ENCODE measurements around the gene DAB2IP.

Gene DAB2IP

DNA sequence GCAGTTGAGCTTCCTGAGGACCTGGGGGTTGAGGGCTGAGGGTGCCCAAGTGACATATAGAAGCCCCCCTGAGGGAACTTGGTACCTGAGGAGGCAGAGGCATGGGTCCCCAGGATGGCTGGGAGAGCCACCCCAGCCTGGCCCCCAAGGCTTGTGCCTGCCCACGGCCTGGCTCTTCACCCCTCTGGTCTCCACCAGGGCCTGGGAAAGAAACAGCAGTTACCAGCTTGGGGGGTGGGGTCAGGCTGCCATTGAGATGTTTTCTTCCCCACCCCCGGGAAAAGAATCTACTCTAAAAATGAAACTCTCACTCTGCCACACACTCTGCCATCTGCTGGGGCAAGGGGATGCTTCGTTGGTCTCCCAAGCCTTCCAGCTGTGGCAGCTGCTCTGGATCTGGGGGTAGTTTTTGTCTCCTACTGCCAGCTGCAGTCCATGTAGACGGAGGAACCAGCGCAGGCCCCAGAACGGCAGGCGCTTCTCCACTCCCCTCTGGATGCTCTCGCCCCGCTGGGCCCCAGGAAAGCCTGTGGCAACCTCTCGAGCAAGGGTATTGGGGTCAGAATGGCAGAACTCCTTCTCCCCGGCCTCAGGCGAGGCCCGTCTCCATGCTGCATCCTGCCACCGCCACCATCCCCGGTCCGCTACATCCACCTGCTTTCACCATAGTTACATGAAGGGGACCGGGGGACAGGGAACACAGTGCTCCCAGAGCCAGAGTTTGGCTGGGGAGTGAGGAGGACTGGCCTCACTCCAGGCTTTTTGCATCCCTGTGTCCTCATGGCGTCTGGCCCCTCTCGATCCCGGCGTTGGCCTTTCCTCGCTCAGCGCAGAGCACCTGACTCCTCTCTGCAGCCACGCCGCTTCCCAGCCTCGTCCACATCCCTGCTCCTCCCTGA is 123.5 kb downstream of the DAB2IP start:
- no peak for DNase-seq (ENCODE audit: low read depth in 1 of 2, low spot score in 1 of 2)

GRCh38 chr9:121776001-121776738 is 124.7 kb downstream of the DAB2IP start:
- no peak for DNase-seq (ENCODE audit: low read depth in 1 of 2, low spot score in 1 of 2)

- no peak for DNase-seq (ENCODE audit: low read depth in 1 of 2, low spot score in 1 of 2)
Measured at GRCh38 chr9:121776739-121777637, 125.6 kb downstream of the DAB2IP start.

DNA sequence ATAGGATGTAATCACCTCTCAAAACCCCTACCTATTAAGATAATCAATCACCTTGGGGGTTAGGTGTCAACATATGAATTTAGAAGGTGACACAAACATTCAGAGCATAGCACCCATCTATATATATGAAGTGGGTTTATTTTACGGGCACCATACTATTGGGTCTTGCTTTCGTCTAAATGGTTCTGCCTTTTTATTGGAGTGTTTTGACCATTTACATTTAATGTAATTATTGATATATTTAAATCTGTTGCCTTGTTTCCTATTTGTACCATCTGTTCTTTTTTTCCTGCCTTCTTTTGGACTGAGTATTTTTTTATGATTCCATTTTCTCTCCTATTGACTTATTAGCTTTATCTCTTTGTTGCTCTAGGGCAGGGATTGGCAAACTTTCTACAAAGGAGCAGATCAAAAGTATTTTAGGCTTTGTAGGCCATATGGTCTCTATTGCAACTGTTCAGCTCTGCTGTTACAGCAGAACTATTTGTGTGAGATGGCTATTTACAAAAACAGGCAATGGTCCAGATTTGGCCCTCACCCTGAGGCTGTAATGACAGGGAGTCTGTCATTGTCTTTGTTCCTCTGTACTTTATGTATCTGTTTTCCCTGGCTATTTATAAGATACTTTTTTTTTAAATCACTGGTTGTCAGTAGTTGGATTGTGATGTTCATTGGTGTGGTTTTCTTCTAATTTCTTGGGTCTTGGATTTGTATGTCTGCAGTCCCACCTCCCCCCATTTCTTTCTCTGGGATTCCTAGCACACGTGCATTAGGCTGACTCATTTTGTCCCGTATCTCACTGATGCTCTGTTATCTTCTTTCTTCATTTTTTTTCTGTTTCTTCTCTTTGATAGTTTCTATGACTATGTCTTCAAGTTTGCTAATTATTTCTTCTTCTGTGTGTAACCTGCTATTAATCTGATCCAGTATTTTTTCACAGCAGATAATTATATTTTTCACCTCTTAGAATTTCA is 127.1 kb downstream of the DAB2IP start:
- no peak for DNase-seq (ENCODE audit: low read depth in 1 of 2, low spot score in 1 of 2)

GRCh38 chr9:121779381-121780117 is 128.1 kb downstream of the DAB2IP start:
- DNase-seq (ENCODE audit: low read depth in 1 of 2, low spot score in 1 of 2) = no peak

- DNase-seq (ENCODE audit: low read depth in 1 of 2, low spot score in 1 of 2) = no peak
Measured at GRCh38 chr9:121780177-121781040, 129.0 kb downstream of the DAB2IP start.

DNA sequence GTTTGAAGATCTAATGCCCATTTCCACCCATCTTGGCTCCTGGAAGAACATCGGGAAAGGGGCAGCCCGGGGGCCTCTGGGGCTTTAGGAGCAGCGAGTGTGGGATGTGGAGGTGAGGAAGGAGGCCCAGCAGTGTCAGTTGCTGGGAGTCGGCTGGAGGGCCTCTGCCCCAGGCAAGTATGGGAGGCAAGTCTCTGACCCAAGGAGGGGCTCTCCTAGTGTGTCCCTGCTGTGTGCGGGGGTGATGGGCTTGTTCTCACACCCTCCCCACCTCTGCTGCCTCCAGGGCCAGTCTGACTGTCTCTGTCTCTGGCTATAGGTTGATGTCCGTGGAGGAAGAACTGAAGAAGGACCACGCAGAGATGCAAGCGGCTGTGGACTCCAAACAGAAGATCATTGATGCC is 129.7 kb downstream of the DAB2IP start:
- no peak for DNase-seq (ENCODE audit: low read depth in 1 of 2, low spot score in 1 of 2)

- DNase-seq (ENCODE audit: low read depth in 1 of 2, low spot score in 1 of 2) = no peak
Measured at GRCh38 chr9:121781701-121782464, 130.4 kb downstream of the DAB2IP start.

GRCh38 chr9:121782514-121783110 is 131.2 kb downstream of the DAB2IP start:
- no peak for DNase-seq (ENCODE audit: low read depth in 1 of 2, low spot score in 1 of 2)

DNA sequence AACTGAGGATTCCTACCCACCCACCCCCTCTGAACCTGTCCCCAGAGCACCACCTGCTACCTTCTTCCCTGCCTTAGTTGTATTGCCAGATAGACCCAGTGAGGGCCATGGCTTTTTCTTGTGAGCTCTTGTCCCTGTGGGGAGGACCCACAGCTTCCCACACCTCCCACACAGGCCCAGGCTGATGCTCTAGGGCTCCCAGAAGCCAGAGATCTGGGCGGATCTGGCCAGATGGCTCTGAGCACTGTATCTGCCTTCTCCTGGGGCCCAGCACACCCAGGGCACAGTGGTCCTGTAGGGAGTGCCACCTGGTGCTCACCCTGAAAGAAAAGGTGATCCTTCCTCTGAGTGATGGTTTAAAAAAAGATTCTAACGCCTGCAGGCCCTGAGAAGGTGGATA is 131.7 kb downstream of the DAB2IP start:
- no peak for DNase-seq (ENCODE audit: low read depth in 1 of 2, low spot score in 1 of 2)

DNA sequence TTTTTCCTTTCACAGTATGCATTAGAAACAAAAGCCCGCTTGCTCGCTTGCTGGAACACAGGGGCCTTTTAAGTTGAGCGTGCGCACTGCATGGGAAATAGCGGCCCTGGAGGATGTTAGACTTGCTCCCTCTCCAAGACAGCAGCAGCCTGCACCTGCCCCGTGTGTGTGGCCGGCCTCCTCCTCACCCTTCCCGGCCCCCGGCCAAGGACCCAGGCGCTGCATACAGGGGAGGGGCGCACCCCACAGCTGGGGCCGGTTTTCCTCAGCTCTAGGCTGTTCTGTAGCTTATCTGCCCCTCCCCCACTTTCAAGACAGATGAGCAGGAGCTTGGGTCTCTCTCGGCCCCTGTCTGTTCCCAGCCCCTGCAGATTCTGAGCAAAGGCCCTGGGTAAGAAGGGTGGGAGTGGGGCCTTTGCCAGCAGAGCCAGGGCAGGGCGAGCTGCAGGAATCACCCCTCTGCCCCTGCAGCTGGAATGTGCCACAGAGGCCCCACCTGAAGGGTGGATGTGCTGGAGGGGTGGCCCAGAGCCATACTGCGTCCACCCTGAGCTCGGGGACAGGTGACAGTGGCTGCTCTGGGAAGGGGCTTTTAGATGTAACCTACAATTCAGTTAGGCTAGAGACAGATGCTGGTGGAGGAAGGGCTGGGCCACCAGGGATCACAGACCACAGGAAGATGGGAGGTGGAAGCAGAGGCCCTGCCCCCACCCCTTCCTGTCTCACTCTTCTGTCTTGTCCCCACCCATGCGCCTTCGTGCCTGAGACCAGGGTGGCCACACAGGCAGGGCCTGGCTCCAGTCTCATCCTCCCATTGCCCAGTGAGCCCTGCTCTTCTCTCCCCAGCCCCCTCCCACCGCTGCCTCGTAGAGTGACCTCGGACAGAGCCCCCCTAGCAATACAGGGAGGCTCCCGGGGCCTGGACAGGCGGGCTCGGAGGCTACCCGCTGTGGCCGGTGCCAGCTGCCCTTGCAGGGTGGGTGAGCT is 132.4 kb downstream of the DAB2IP start:
- no peak for DNase-seq (ENCODE audit: low read depth in 1 of 2, low spot score in 1 of 2)

- no peak for DNase-seq (ENCODE audit: low read depth in 1 of 2, low spot score in 1 of 2)
Measured at GRCh38 chr9:121784731-121785411, 133.4 kb downstream of the DAB2IP start.

DNA sequence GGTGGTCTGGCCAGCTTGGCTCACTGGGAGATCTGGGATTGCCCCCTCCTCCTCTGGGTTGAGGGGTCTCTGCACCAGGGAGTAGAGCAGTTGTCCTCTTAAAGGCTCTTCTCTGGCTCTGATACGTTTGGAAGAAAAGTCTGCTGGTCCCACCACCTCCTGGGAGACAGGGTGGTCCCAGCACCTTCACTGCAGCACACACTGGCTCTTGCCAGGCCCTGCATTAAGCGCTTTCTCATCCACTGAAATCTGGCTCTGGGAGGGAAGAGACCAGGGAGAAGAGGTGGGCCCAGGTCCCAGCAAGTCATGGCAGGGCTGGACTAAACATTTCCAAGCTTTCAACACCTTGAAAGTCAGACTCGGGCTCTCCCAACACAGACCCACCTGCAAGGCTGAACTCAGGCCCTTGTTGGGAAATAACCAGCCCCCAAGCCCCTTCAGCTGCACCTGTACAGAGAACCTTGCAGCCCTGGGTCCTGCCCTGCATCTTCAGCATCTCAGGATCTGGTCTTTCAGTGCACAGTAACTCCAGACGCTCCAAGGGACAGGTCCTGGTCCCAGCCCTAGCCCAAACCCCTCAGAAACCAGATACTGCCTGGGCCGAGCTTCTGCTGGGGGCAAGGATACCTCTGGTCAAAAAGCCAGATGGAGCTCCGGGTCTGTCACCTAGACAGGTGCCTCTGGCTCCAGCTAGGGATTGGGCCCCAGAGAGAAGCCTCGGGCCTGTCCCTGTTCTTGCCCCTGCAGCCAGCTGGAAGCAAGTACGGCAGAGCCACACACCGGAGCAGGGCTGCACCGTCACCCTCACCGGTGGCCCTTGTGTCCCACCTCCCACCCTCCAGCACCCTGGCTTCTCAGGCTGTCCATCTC is 134.5 kb downstream of the DAB2IP start:
- DNase-seq (ENCODE audit: low read depth in 1 of 2, low spot score in 1 of 2) = no peak

DNA sequence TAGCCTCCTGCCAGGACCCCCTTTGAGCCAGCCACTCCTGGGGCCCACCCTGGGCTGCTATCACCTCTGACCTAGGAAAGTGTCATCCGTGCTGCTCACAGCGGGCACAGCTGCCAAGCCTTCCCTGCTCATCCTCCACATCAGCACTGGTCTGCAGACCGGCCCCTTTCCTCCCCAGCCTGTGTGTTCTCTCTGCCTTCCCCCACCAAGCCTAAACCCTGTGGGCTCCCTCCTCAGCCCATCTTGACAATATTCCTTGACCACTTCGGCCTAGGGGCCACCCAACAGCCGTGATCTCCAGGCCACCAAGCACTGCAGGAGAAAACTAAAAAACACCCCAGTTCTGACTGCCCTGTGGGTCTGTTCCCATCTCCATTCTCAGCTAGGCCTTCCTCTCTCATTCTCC is 135.1 kb downstream of the DAB2IP start:
- DNase-seq (ENCODE audit: low read depth in 1 of 2, low spot score in 1 of 2) = no peak

GRCh38 chr9:121786998-121787422 is 135.6 kb downstream of the DAB2IP start:
- DNase-seq (ENCODE audit: low read depth in 1 of 2, low spot score in 1 of 2) = no peak

All from stimulated activated CD4-positive, alpha-beta T cell treated with anti-CD3 and anti-CD28 coated beads, Interleukin-15, amount 100 ng/mL, for 1 hour (primary cell).